DND-41 (cell line): Measurements from ENCODE around the gene NUTM1.

Experiments
- EZH2 ChIP-seq: IDR thresholded peaks from 3 replicates; pipeline ENCODE4 v1.6.1; 2012; ENCODE audit warnings: borderline replicate concordance, low read depth, mild to moderate bottlenecking, moderate library complexity, low read length, inconsistent platforms; ENCODE audit not compliant: severe bottlenecking
- TF ChIP-seq, protein P1 (sequence below): IDR thresholded peaks from 2 replicates; pipeline ENCODE4 v1.5.1; 2012; ENCODE audit warnings: borderline replicate concordance, low read length, moderate library complexity, mild to moderate bottlenecking; ENCODE audit not compliant: poor library complexity, severe bottlenecking; ENCODE audit errors: extremely low read depth

- TF ChIP-seq, protein P1, sequence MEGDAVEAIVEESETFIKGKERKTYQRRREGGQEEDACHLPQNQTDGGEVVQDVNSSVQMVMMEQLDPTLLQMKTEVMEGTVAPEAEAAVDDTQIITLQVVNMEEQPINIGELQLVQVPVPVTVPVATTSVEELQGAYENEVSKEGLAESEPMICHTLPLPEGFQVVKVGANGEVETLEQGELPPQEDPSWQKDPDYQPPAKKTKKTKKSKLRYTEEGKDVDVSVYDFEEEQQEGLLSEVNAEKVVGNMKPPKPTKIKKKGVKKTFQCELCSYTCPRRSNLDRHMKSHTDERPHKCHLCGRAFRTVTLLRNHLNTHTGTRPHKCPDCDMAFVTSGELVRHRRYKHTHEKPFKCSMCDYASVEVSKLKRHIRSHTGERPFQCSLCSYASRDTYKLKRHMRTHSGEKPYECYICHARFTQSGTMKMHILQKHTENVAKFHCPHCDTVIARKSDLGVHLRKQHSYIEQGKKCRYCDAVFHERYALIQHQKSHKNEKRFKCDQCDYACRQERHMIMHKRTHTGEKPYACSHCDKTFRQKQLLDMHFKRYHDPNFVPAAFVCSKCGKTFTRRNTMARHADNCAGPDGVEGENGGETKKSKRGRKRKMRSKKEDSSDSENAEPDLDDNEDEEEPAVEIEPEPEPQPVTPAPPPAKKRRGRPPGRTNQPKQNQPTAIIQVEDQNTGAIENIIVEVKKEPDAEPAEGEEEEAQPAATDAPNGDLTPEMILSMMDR, result no peak
- TF ChIP-seq EZH2, result no peak
Measured at GRCh38 chr15:34314491-34315490, 28.3 kb upstream of the NUTM1 start.
